Tongue (tissue), 2 donors: ENCODE data around the gene ISCU. TPM values are rescaled to one million over a fixed set of nuclear protein-coding genes. Genes with fewer than 3 reads are reported as not detected.

Experiments
- DNase-seq: peaks from one replicate; pipeline ENCODE4 v3.0.0-alpha.2; 2015
- total RNA-seq: library from RNA; depleted of rRNA; stranded (reverse); fragments of >200 nt; gene quantifications from one replicate; pipeline ENCODE4 v1.2.3, GENCODE V29; 2014

ISCU gene
- 111 TPM for total RNA-seq

- peak; percentile 99 for DNase-seq
Measured at GRCh38 chr12:108562348-108563135, at the start of gene ISCU. ISCU (plus strand) TSS chr12:108562596; CDS start chr12:108562623, 27 bp downstream.

GRCh38 chr12:108514468-108514972 is 47.9 kb upstream of the ISCU start:
- no peak for DNase-seq

- DNase-seq, result peak; percentile 100
Measured at GRCh38 chr12:108514973-108515814, 47.2 kb upstream of the ISCU start, which contains the start of gene FICD. FICD (plus strand) TSS chr12:108515277; CDS start chr12:108516973, 1,696 bp downstream.

- DNase-seq, result no peak
Measured at GRCh38 chr12:108515916-108516315, 46.5 kb upstream of the ISCU start.

GRCh38 chr12:108516511-108517275 is 45.7 kb upstream of the ISCU start:
- no peak for DNase-seq

GRCh38 chr12:108517288-108518100 is 44.9 kb upstream of the ISCU start:
- no peak for DNase-seq

GRCh38 chr12:108518101-108518715 is 44.2 kb upstream of the ISCU start:
- DNase-seq, result no peak

- no peak for DNase-seq
Measured at GRCh38 chr12:108518716-108519496, 43.5 kb upstream of the ISCU start.

- no peak for DNase-seq
Measured at GRCh38 chr12:108519558-108519957, 42.8 kb upstream of the ISCU start.

GRCh38 chr12:108523365-108523764 is 39.0 kb upstream of the ISCU start:
- DNase-seq, result peak; percentile 34

GRCh38 chr12:108525681-108526080 is 36.7 kb upstream of the ISCU start:
- no peak for DNase-seq

GRCh38 chr12:108526482-108527165 is 35.8 kb upstream of the ISCU start:
- DNase-seq, result no peak

GRCh38 chr12:108527166-108527496 is 35.3 kb upstream of the ISCU start:
- no peak for DNase-seq

GRCh38 chr12:108530161-108530560 is 32.2 kb upstream of the ISCU start:
- no peak for DNase-seq

GRCh38 chr12:108531929-108532848 is 30.2 kb upstream of the ISCU start:
- DNase-seq, result peak; percentile 45

GRCh38 chr12:108538146-108538545 is 24.2 kb upstream of the ISCU start:
- no peak for DNase-seq

GRCh38 chr12:108538616-108539195 is 23.7 kb upstream of the ISCU start:
- DNase-seq, result no peak

GRCh38 chr12:108542320-108542719 is 20.1 kb upstream of the ISCU start:
- DNase-seq, result no peak
